ENCODE results near the gene TRAF4.

GRCh38 chr17:28706471-28707338, 37.1 kb upstream of the TRAF4 start:
- no peak for TF ChIP-seq POLR2A (IDR thresholded peaks at IDR 0.05)
- TF ChIP-seq CTCF (IDR thresholded peaks at IDR 0.05) = no peak
- TF ChIP-seq POLR2AphosphoS5 (IDR thresholded peaks at IDR 0.05) = no peak

Data from suprapubic skin (tissue), 4 donors.